Transverse colon (tissue), 4 donors: ENCODE measurements around the gene VWA3A. TPM values are rescaled to one million over a fixed set of nuclear protein-coding genes. Genes with fewer than 3 reads are reported as not detected.
A peak's percentile ranks its signal among the peaks of the same experiment; 100 is the strongest.

Source experiments
- DNase-seq: peaks from one replicate; pipeline ENCODE4 v3.0.0-alpha.2; 2019
- H3K27ac ChIP-seq, 4 donors: fragments of 200-600 bp; sonication (generic); 2 replicates each; pipeline ENCODE4 v1.5.1; 2016 to 2018; ENCODE audit warnings: inconsistent platforms in 4 of 4
- H3K27me3 ChIP-seq: fragments of 200-600 bp; sonication (generic); 2 replicates; pipeline ENCODE4 v1.5.1; 2017; ENCODE audit warnings: inconsistent platforms
- H3K36me3 ChIP-seq, 4 donors: fragments of 200-600 bp; sonication (generic); 2 replicates each; pipeline ENCODE4 v1.5.1; 2017 to 2019; ENCODE audit warnings: inconsistent platforms in 4 of 4
- H3K4me1 ChIP-seq, 4 donors: fragments of 200-600 bp; sonication (generic); 2 replicates each; pipeline ENCODE4 v1.5.1; 2017 to 2020; ENCODE audit warnings: inconsistent platforms in 4 of 4
- H3K4me3 ChIP-seq, 4 donors: fragments of 200-600 bp; sonication (generic); 1 replicate in 1 of 4; 2 replicates in 3 of 4; pipeline versions ENCODE4 v1.5.1 to v1.6.1; 2017 to 2019; ENCODE audit warnings: inconsistent platforms in 4 of 4
- H3K9me3 ChIP-seq, 2 donors: fragments of 200-600 bp; sonication (generic); 2 replicates each; pipeline ENCODE4 v1.5.1; 2017 to 2019; ENCODE audit warnings: inconsistent platforms in 2 of 2
- CTCF ChIP-seq, 5 experiments: fragments of 200-600 bp in 3 of 5; fragments of 450-650 bp in 2 of 5; sonication (generic) in 3 of 5; IDR thresholded peaks; 1 replicate in 2 of 5; 2 replicates in 3 of 5; pipeline ENCODE4 v1.5.1; 2016 to 2017; ENCODE audit warnings: antibody characterized with exemption in 5 of 5, inconsistent platforms in 3 of 5, mild to moderate bottlenecking in 2 of 5, moderate library complexity in 1 of 5
- EP300 ChIP-seq: sonication (generic); formaldehyde crosslinking; IDR thresholded peaks from one replicate; pipeline ENCODE4 v1.6.1; 2017; ENCODE audit warnings: antibody characterized with exemption, low read depth
- POLR2A ChIP-seq: fragments of 450-650 bp; IDR thresholded peaks from one replicate; pipeline ENCODE4 v1.6.1; 2016; ENCODE audit warnings: antibody characterized with exemption, mild to moderate bottlenecking, moderate library complexity
- POLR2AphosphoS5 ChIP-seq, 3 donors: sonication (generic); formaldehyde crosslinking; IDR thresholded peaks; one replicate each; pipeline ENCODE4 v1.6.1; 2016; ENCODE audit warnings: antibody characterized with exemption in 3 of 3
- WGBS, 2 donors: methylation state at CpG; one replicate each; pipeline ENCODE4 v1.1.5; 2018; ENCODE audit warnings: low coverage in 1 of 2; 5-methylcytosine and 5-hydroxymethylcytosine counted together
- in situ Hi-C, 4 donors: fragments of 200-750 bp; cut with MboI; loops; one replicate each; pipeline versions ENCODE4 v1.15.0 to v1.15.1; 2017; ENCODE audit warnings: low sequenced_read_pairs in 3 of 4, low pct_ligation_motif_present in 1 of 4, low pct_unique_long_range_greater_than_20kb in 1 of 4
- intact Hi-C: fragments of 100-400 bp; cut with DNase I; formaldehyde crosslinking; loops from one replicate; pipeline ENCODE4 v1.15.1; 2023; ENCODE audit warnings: low total_unique reads
- total RNA-seq, 4 donors: library from RNA; depleted of rRNA; stranded (reverse); fragments of >200 nt; gene quantifications; one replicate each; pipeline ENCODE4 v1.1.0, GENCODE V29; 2016

VWA3A gene
- total RNA-seq, 4 donors from 2014 or later: 0.14 TPM; not detected in 3

- Histone ChIP-seq H3K4me3 (peak overlapping the region in 1 of 4 donors; percentile 67), H3K9me3 (no peaks in the 10 kb centered on the region), H3K4me1 (peaks cover 14 to 39% (median 26%) of the 10 kb centered on the region in 4 donors), H3K36me3 (no peaks in the 10 kb centered on the region), H3K27ac (peak overlapping the region; percentile 89 to 99 (median 96)), H3K27me3 (no peaks in the 10 kb centered on the region)
- in situ Hi-C loops: loop anchor here in 3 of 4 donors (5.0 to 10.0 kb wide), 3 partner anchors 94 to 194 kb away; partner anchors contain the start of genes PDZD9 (in 1 of the 3) and VWA3A (in 1 of the 3)
- intact Hi-C loops: loop anchor here (5.0 kb wide), 1 partner anchor 187 kb away; the partner anchor contains the start of gene PDZD9
- TF ChIP-seq EP300 (no peak), CTCF (IDR thresholded peaks at IDR 0.05) (peak; percentile 79 to 93 (median 83)), POLR2AphosphoS5 (IDR thresholded peaks at IDR 0.05) (peak; percentile 12 to 53 (median 25))
- peak; percentile 82 for DNase-seq
- 30% methylated on average over 8 of the region's 8 CpGs; no CpG with 5 or more reads in 1 of the 2 donors for WGBS, 2 donors
Observed at GRCh38 chr16:22188595-22189442, 96.5 kb downstream of the VWA3A start.

GRCh38 chr16:22189473-22190080, 97.2 kb downstream of the VWA3A start:
- Histone ChIP-seq H3K4me1 (peaks cover 14 to 39% (median 26%) of the 10 kb centered on the region in 4 donors), H3K36me3 (no peaks in the 10 kb centered on the region), H3K4me3 (peak overlapping the region; percentile 39 to 70 (median 64)), H3K9me3 (no peaks in the 10 kb centered on the region), H3K27ac (peak overlapping the region; percentile 89 to 99 (median 96)), H3K27me3 (no peaks in the 10 kb centered on the region)
- intact Hi-C loops: loop anchor here (5.0 kb wide), 1 partner anchor 187 kb away; the partner anchor contains the start of gene PDZD9
- no peak for TF ChIP-seq POLR2A
- TF ChIP-seq EP300: no peak
- TF ChIP-seq CTCF (IDR thresholded peaks at IDR 0.05): no peak
- no peak for TF ChIP-seq POLR2AphosphoS5 (IDR thresholded peaks at IDR 0.05)
- in situ Hi-C loops: loop anchor here in 3 of 4 donors (5.0 to 10.0 kb wide), 3 partner anchors 95 to 195 kb away; partner anchors contain the start of genes PDZD9 (in 1 of the 3) and VWA3A (in 1 of the 3)
- DNase-seq: peak; percentile 62
- WGBS, 2 donors: 0% methylated on average over 18 of the region's 18 CpGs; no CpG with 5 or more reads in 1 of the 2 donors

GRCh38 chr16:22190081-22190775, 97.9 kb downstream of the VWA3A start:
- in situ Hi-C loops: no loop called here
- H3K27ac ChIP-seq: peak overlapping the region; percentile 89 to 99 (median 96)

More at GRCh38 chr16:22190081-22190775, 97.9 kb downstream of the VWA3A start:
- Histone ChIP-seq H3K36me3 (no peaks in the 10 kb centered on the region), H3K4me1 (peaks cover 14 to 46% (median 26%) of the 10 kb centered on the region in 4 donors), H3K9me3 (no peaks in the 10 kb centered on the region), H3K27me3 (no peaks in the 10 kb centered on the region), H3K4me3 (peak overlapping the region; percentile 39 to 70 (median 64))
- intact Hi-C loops: no loop called here
- 0 to 1% methylated on average over 1 to 39 of the region's 72 CpGs for WGBS, 2 donors
- TF ChIP-seq POLR2A: peak; percentile 92
- TF ChIP-seq CTCF (IDR thresholded peaks at IDR 0.05): no peak
- no peak for TF ChIP-seq EP300
- TF ChIP-seq POLR2AphosphoS5 (IDR thresholded peaks at IDR 0.05): peak; percentile 86 to 92 (median 90)
- peak; percentile 92 for DNase-seq
